Vagina (tissue), 2 donors: ENCODE results near the gene MRPL37.

Experiments used
- POLR2A ChIP-seq, 2 donors: fragments of 450-650 bp; IDR thresholded peaks; one replicate each; pipeline ENCODE4 v1.6.1; 2017; ENCODE audit warnings: antibody characterized with exemption in 2 of 2, mild to moderate bottlenecking in 2 of 2, moderate library complexity in 2 of 2
- POLR2AphosphoS5 ChIP-seq, 2 donors: sonication (generic); formaldehyde crosslinking; IDR thresholded peaks; one replicate each; pipeline ENCODE4 v1.9.0; 2017; ENCODE audit warnings: antibody characterized with exemption in 2 of 2, mild to moderate bottlenecking in 2 of 2, low read depth in 1 of 2; ENCODE audit not compliant: insufficient read depth in 1 of 2
- TF ChIP-seq, protein P1 (sequence below), 3 experiments: fragments of 450-650 bp in 2 of 3; fragments of 200-600 bp in 1 of 3; sonication (generic) in 1 of 3; IDR thresholded peaks; one replicate each; pipeline ENCODE4 v1.5.1; 2017 to 2019; ENCODE audit warnings: antibody characterized with exemption in 3 of 3, mild to moderate bottlenecking in 2 of 3, moderate library complexity in 2 of 3

DNA sequence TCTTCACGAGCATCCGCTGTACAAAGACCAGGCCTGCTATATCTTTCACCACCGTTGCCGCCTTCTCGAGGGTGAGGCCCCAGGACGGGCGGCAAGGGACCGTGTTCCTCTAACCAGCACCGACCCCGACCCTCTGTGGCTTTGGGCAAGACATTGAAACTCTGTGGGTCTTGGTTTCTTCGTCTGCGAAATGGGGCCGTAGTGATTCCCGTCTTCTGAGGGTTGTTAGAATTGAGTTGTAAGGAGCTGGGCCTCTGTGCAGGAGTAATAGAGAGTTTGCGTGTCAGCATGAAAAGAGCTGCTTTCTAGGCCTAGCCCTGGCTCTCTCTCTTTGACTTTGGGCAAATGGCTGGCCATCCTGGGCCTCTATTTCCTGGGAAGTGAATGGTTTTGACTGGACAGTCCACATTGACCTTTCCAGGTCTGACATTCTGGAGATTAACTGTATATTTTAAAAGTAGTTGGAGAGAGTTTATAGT is 591 bp downstream of the MRPL37 start:
- TF ChIP-seq, protein P1, sequence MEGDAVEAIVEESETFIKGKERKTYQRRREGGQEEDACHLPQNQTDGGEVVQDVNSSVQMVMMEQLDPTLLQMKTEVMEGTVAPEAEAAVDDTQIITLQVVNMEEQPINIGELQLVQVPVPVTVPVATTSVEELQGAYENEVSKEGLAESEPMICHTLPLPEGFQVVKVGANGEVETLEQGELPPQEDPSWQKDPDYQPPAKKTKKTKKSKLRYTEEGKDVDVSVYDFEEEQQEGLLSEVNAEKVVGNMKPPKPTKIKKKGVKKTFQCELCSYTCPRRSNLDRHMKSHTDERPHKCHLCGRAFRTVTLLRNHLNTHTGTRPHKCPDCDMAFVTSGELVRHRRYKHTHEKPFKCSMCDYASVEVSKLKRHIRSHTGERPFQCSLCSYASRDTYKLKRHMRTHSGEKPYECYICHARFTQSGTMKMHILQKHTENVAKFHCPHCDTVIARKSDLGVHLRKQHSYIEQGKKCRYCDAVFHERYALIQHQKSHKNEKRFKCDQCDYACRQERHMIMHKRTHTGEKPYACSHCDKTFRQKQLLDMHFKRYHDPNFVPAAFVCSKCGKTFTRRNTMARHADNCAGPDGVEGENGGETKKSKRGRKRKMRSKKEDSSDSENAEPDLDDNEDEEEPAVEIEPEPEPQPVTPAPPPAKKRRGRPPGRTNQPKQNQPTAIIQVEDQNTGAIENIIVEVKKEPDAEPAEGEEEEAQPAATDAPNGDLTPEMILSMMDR (IDR thresholded peaks at IDR 0.05) = no peak
- TF ChIP-seq POLR2AphosphoS5 (IDR thresholded peaks at IDR 0.05; ENCODE audit: insufficient read depth in 1 of 2, low read depth in 1 of 2) (no peak), POLR2A (IDR thresholded peaks at IDR 0.05) (no peak)
